ENCODE data around the gene KRT79. TPM values are rescaled to one million over a fixed set of nuclear protein-coding genes. Genes with fewer than 3 reads are reported as not detected.
A peak's percentile ranks its signal among the peaks of the same experiment; 100 is the strongest.

Gene KRT79
- total RNA-seq, 1 experiment from 2014 or later, result not detected

- TF ChIP-seq CTCF (IDR thresholded peaks at IDR 0.05; ENCODE audit: unreplicated experiment), result no peak
- intact Hi-C loops (cut with micrococcal nuclease; ENCODE audit: unreplicated experiment), result no loop called here
- Mint-ChIP-seq H3K4me3 (ENCODE audit: low read depth, unreplicated experiment) (no peak overlapping the region), H3K36me3 (ENCODE audit: insufficient read depth, unreplicated experiment) (no peaks in the 10 kb centered on the region), H3K4me1 (ENCODE audit: low read depth, unreplicated experiment) (peaks cover 7% of the 10 kb centered on the region), H3K9me3 (ENCODE audit: low read depth, unreplicated experiment) (no peaks in the 10 kb centered on the region), H3K27ac (ENCODE audit: unreplicated experiment) (no peak overlapping the region), H3K27me3 (ENCODE audit: unreplicated experiment) (peaks cover 25% of the 10 kb centered on the region)
- CTCF ChIA-PET, result no interaction called here
- BruUV-seq (replicated peaks), result no TSS peak
- no peak for DNase-seq
Measured at GRCh38 chr12:52792185-52793029, 41.7 kb downstream of the KRT79 start.

GRCh38 chr12:52791271-52792184 lies 42.6 kb downstream of the KRT79 start:
- DNase-seq, result no peak
- BruUV-seq (replicated peaks), result no TSS peak
- Mint-ChIP-seq H3K27ac (ENCODE audit: unreplicated experiment) (no peak overlapping the region), H3K27me3 (ENCODE audit: unreplicated experiment) (peaks cover 25% of the 10 kb centered on the region), H3K36me3 (ENCODE audit: insufficient read depth, unreplicated experiment) (no peaks in the 10 kb centered on the region), H3K4me3 (ENCODE audit: low read depth, unreplicated experiment) (no peak overlapping the region), H3K4me1 (ENCODE audit: low read depth, unreplicated experiment) (peaks cover 7% of the 10 kb centered on the region), H3K9me3 (ENCODE audit: low read depth, unreplicated experiment) (no peaks in the 10 kb centered on the region)
- CTCF ChIA-PET, result no interaction called here
- intact Hi-C loops (cut with micrococcal nuclease; ENCODE audit: unreplicated experiment), result no loop called here
- no peak for TF ChIP-seq CTCF (IDR thresholded peaks at IDR 0.05; ENCODE audit: unreplicated experiment)

GRCh38 chr12:52790427-52791270 lies 43.5 kb downstream of the KRT79 start:
- peaks cover 7% of the 10 kb centered on the region for H3K4me1 Mint-ChIP-seq (ENCODE audit: low read depth, unreplicated experiment)
- peaks cover 33% of the 10 kb centered on the region for H3K27me3 Mint-ChIP-seq (ENCODE audit: unreplicated experiment)
- TF ChIP-seq CTCF (IDR thresholded peaks at IDR 0.05; ENCODE audit: unreplicated experiment), result no peak
- H3K9me3 Mint-ChIP-seq (ENCODE audit: low read depth, unreplicated experiment), result no peaks in the 10 kb centered on the region
- intact Hi-C loops (cut with micrococcal nuclease; ENCODE audit: unreplicated experiment), result no loop called here
- CTCF ChIA-PET, result no interaction called here
- no peak overlapping the region for H3K27ac Mint-ChIP-seq (ENCODE audit: unreplicated experiment)
- H3K4me3 Mint-ChIP-seq (ENCODE audit: low read depth, unreplicated experiment), result peak overlapping the region; percentile 51
- DNase-seq, result no peak
- no TSS peak for BruUV-seq (replicated peaks)
- no peaks in the 10 kb centered on the region for H3K36me3 Mint-ChIP-seq (ENCODE audit: insufficient read depth, unreplicated experiment)
